ENCODE results near the gene GINS1.
"Not testable (repeated sequence)": the region's sequence is repeated elsewhere in the genome, so short reads cannot be mapped to it uniquely, and the experiment has no call there.

Gene GINS1

GRCh38 chr20:25457886-25458680 is 50.6 kb downstream of the GINS1 start:
- DNase-seq = no peak

- DNase-seq = no peak
These were observed 51.8 kb downstream of the GINS1 start for GRCh38 chr20:25459111-25459830.

- no peak for DNase-seq
These were observed 52.6 kb downstream of the GINS1 start for GRCh38 chr20:25459916-25460535.

GRCh38 chr20:25460566-25461280 is 53.2 kb downstream of the GINS1 start:
- no peak for DNase-seq

- no peak for DNase-seq
These were observed 53.8 kb downstream of the GINS1 start for GRCh38 chr20:25461281-25461650.

- no peak for DNase-seq
These were observed 54.5 kb downstream of the GINS1 start for GRCh38 chr20:25461786-25462545.

GRCh38 chr20:25464501-25465242 is 57.2 kb downstream of the GINS1 start:
- DNase-seq = no peak

- no peak for DNase-seq
These were observed 58.0 kb downstream of the GINS1 start for GRCh38 chr20:25465243-25466135.

GRCh38 chr20:25466846-25467245 is 59.4 kb downstream of the GINS1 start:
- no peak for DNase-seq

GRCh38 chr20:25467441-25467840 is 60.0 kb downstream of the GINS1 start:
- DNase-seq = no peak

- DNase-seq = no peak
These were observed 60.9 kb downstream of the GINS1 start for GRCh38 chr20:25468126-25469075.

- DNase-seq = no peak
These were observed 62.1 kb downstream of the GINS1 start for GRCh38 chr20:25469558-25469957.

GRCh38 chr20:25470045-25470444 is 62.6 kb downstream of the GINS1 start:
- no peak for DNase-seq

GRCh38 chr20:25471020-25471419 is 63.5 kb downstream of the GINS1 start:
- no peak for DNase-seq

GRCh38 chr20:25473297-25473696 is 65.8 kb downstream of the GINS1 start:
- DNase-seq = not testable (repeated sequence)

- no peak for DNase-seq
These were observed 68.9 kb downstream of the GINS1 start for GRCh38 chr20:25476106-25477013.

- DNase-seq = no peak
These were observed 69.8 kb downstream of the GINS1 start for GRCh38 chr20:25477014-25477882.

All from right forelimb (tissue), 1 donor.